Epithelial cell of prostate (primary cell): ENCODE data around the gene CBR3.
"Not testable (repeated sequence)": the region's sequence is repeated elsewhere in the genome, so short reads cannot be mapped to it uniquely, and the experiment has no call there.

Experiments used
- DNase-seq: peaks from one replicate; pipeline ENCODE4 v3.0.0-alpha.2; 2011; ENCODE audit warnings: low read depth, low spot score
- H3K27ac ChIP-seq: fragments of 450-650 bp; 2 replicates; pipeline ENCODE4 v1.5.1; 2017; ENCODE audit warnings: mild to moderate bottlenecking

Gene CBR3

GRCh38 chr21:36115138-36115730 is 19.6 kb upstream of the CBR3 start:
- DNase-seq = no peak
- H3K27ac ChIP-seq = no peak overlapping the region

- DNase-seq = no peak
- no peak overlapping the region for H3K27ac ChIP-seq
Observed at GRCh38 chr21:36117286-36117741, 17.6 kb upstream of the CBR3 start.

- H3K27ac ChIP-seq = no peak overlapping the region
- DNase-seq = no peak
Observed at GRCh38 chr21:36120304-36120888, 14.5 kb upstream of the CBR3 start.

GRCh38 chr21:36122977-36123376 is 11.9 kb upstream of the CBR3 start:
- DNase-seq = no peak
- H3K27ac ChIP-seq = no peak overlapping the region

- DNase-seq = no peak
- no peak overlapping the region for H3K27ac ChIP-seq
Observed at GRCh38 chr21:36124395-36124794, 10.5 kb upstream of the CBR3 start.

- no peak for DNase-seq
- peak overlapping the region; percentile 46 for H3K27ac ChIP-seq
Observed at GRCh38 chr21:36125512-36126207, 9.2 kb upstream of the CBR3 start.

- no peak for DNase-seq
- peak overlapping the region; percentile 46 for H3K27ac ChIP-seq
Observed at GRCh38 chr21:36126208-36126565, 8.7 kb upstream of the CBR3 start.

- DNase-seq = no peak
- H3K27ac ChIP-seq = peak overlapping the region; percentile 46
Observed at GRCh38 chr21:36126621-36127110, 8.2 kb upstream of the CBR3 start.

- H3K27ac ChIP-seq = no peak overlapping the region
- DNase-seq = no peak
Observed at GRCh38 chr21:36127250-36127904, 7.5 kb upstream of the CBR3 start.

- no peak for DNase-seq
- no peak overlapping the region for H3K27ac ChIP-seq
Observed at GRCh38 chr21:36127977-36128376, 6.9 kb upstream of the CBR3 start.

GRCh38 chr21:36129219-36129618 is 5.7 kb upstream of the CBR3 start:
- DNase-seq = no peak
- no peak overlapping the region for H3K27ac ChIP-seq

GRCh38 chr21:36130414-36130762 is 4.5 kb upstream of the CBR3 start:
- not testable (repeated sequence) for DNase-seq, H3K27ac ChIP-seq

- not testable (repeated sequence) for DNase-seq, H3K27ac ChIP-seq
Observed at GRCh38 chr21:36130839-36131238, 4.0 kb upstream of the CBR3 start.

GRCh38 chr21:36132696-36133095 is 2.2 kb upstream of the CBR3 start:
- no peak for DNase-seq
- H3K27ac ChIP-seq = no peak overlapping the region

GRCh38 chr21:36135391-36136102 is 668 bp downstream of the CBR3 start:
- no peak for DNase-seq
- H3K27ac ChIP-seq = peak overlapping the region; percentile 53

GRCh38 chr21:36139791-36140190 is 4.9 kb downstream of the CBR3 start:
- DNase-seq, H3K27ac ChIP-seq: not testable (repeated sequence)

GRCh38 chr21:36141513-36141925 is 6.6 kb downstream of the CBR3 start:
- H3K27ac ChIP-seq = peak overlapping the region; percentile 64
- DNase-seq = peak; percentile 97

GRCh38 chr21:36144233-36144632 is 9.4 kb downstream of the CBR3 start:
- not testable (repeated sequence) for DNase-seq, H3K27ac ChIP-seq

- H3K27ac ChIP-seq = no peak overlapping the region
- no peak for DNase-seq
Observed at GRCh38 chr21:36145259-36145658, 10.4 kb downstream of the CBR3 start.

GRCh38 chr21:36147911-36148310 is 13.0 kb downstream of the CBR3 start:
- no peak overlapping the region for H3K27ac ChIP-seq
- DNase-seq = no peak
